CD14-positive monocyte (primary cell): ENCODE measurements around the gene SNCB. TPM values are rescaled to one million over a fixed set of nuclear protein-coding genes. Genes with fewer than 3 reads are reported as not detected.

Experiments
- DNase-seq, 3 donors: peaks; one replicate each; pipeline ENCODE4 v3.0.0-alpha.2; 2011 to 2022
- H2AFZ ChIP-seq: 2 replicates; pipeline ENCODE4 v1.6.0; 2012; ENCODE audit warnings: mild to moderate bottlenecking, low read depth, low read length, inconsistent platforms; ENCODE audit not compliant: insufficient read depth, poor library complexity, severe bottlenecking
- H3K27ac ChIP-seq, 2 donors: 1 replicate in 1 of 2; 2 replicates in 1 of 2; pipeline ENCODE4 v1.5.1; 2012 to 2013; ENCODE audit warnings: low read length in 2 of 2, control low read depth in 1 of 2, inconsistent platforms in 1 of 2, low read depth in 1 of 2, mild to moderate bottlenecking in 1 of 2
- H3K27me3 ChIP-seq, 2 donors: one replicate each; pipeline versions ENCODE4 v1.6.0 to v1.6.1; 2011 to 2013; ENCODE audit warnings: low read length in 2 of 2; ENCODE audit not compliant: control insufficient read depth in 2 of 2, insufficient read depth in 2 of 2
- H3K36me3 ChIP-seq, 2 donors: replicated peaks in 1 of 2; 1 replicate in 1 of 2; 2 replicates in 1 of 2; pipeline versions ENCODE4 v1.5.1 to v1.6.1; 2012 to 2013; ENCODE audit warnings: low read length in 2 of 2, control low read depth in 1 of 2, inconsistent platforms in 1 of 2, mild to moderate bottlenecking in 1 of 2; ENCODE audit not compliant: insufficient read depth in 2 of 2, control insufficient read depth in 1 of 2
- H3K4me1 ChIP-seq, 2 donors: 1 replicate in 1 of 2; 2 replicates in 1 of 2; pipeline versions ENCODE4 v1.5.1 to v1.6.1; 2012 to 2013; ENCODE audit warnings: low read length in 2 of 2, control low read depth in 1 of 2, inconsistent platforms in 1 of 2, mild to moderate bottlenecking in 1 of 2, moderate library complexity in 1 of 2; ENCODE audit not compliant: insufficient read depth in 2 of 2, control insufficient read depth in 1 of 2
- H3K4me2 ChIP-seq: replicated peaks from 2 replicates; pipeline ENCODE3; 2012; ENCODE audit warnings: low read length, moderate library complexity, mild to moderate bottlenecking; ENCODE audit not compliant: poor library complexity, severe bottlenecking; ENCODE audit errors: extremely low read depth
- H3K4me3 ChIP-seq, 3 experiments: fragments of 200-600 bp in 1 of 3; sonication (generic) in 1 of 3; replicated peaks in 1 of 3; 1 replicate in 2 of 3; 2 replicates in 1 of 3; pipeline ENCODE4 v1.5.1; 2011 to 2013; ENCODE audit warnings: low read length in 3 of 3, mild to moderate bottlenecking in 3 of 3, control low read depth in 2 of 3, low read depth in 2 of 3, inconsistent platforms in 1 of 3, moderate library complexity in 1 of 3
- H3K79me2 ChIP-seq: 2 replicates; pipeline ENCODE4 v1.6.0; 2012; ENCODE audit warnings: mild to moderate bottlenecking, control low read depth, inconsistent platforms, low read length, moderate library complexity; ENCODE audit not compliant: insufficient read depth
- H3K9ac ChIP-seq: 2 replicates; pipeline ENCODE4 v1.6.0; 2017; ENCODE audit warnings: low read length, mild to moderate bottlenecking; ENCODE audit not compliant: insufficient read depth, poor library complexity, severe bottlenecking
- H3K9me3 ChIP-seq, 2 donors: replicated peaks in 1 of 2; 1 replicate in 1 of 2; 2 replicates in 1 of 2; pipeline versions ENCODE4 v1.5.1 to v1.6.1; 2012 to 2013; ENCODE audit warnings: low read length in 2 of 2, control low read depth in 1 of 2; ENCODE audit not compliant: control insufficient read depth in 1 of 2, insufficient read depth in 1 of 2
- H4K20me1 ChIP-seq: 2 replicates; pipeline ENCODE4 v1.6.0; 2012; ENCODE audit warnings: mild to moderate bottlenecking, low read length, control low read depth, moderate library complexity; ENCODE audit not compliant: insufficient read depth
- H3K27ac Mint-ChIP-seq, 7 donors: one replicate each; pipeline ENCODE4 v1.8.0; 2020; ENCODE audit warnings: mild to moderate bottlenecking in 7 of 7, mixed read lengths in 7 of 7, moderate library complexity in 6 of 7, inconsistent platforms in 2 of 7
- H3K27me3 Mint-ChIP-seq, 3 donors: one replicate each; pipeline ENCODE4 v1.8.0; 2021 to 2022; ENCODE audit warnings: low read depth in 3 of 3, mild to moderate bottlenecking in 3 of 3, mixed read lengths in 3 of 3, moderate library complexity in 3 of 3, inconsistent platforms in 1 of 3
- H3K36me3 Mint-ChIP-seq, 2 donors: one replicate each; pipeline ENCODE4 v1.8.0; 2020; ENCODE audit warnings: mixed read lengths in 2 of 2, inconsistent platforms in 1 of 2, mild to moderate bottlenecking in 1 of 2
- H3K4me1 Mint-ChIP-seq: one replicate; pipeline ENCODE4 v1.8.0; 2020; ENCODE audit warnings: mild to moderate bottlenecking, mixed read lengths
- H3K4me3 Mint-ChIP-seq, 2 donors: one replicate each; pipeline ENCODE4 v1.8.0; 2020; ENCODE audit warnings: mild to moderate bottlenecking in 2 of 2, mixed read lengths in 2 of 2, moderate library complexity in 1 of 2
- H3K9me3 Mint-ChIP-seq, 7 donors: one replicate each; pipeline ENCODE4 v1.8.0; 2020 to 2022; ENCODE audit warnings: mixed read lengths in 7 of 7, mild to moderate bottlenecking in 6 of 7, moderate library complexity in 6 of 7, inconsistent platforms in 2 of 7
- CTCF ChIP-seq: fragments of 200-600 bp; IDR thresholded peaks from one replicate; pipeline ENCODE4 v1.8.0; 2022; ENCODE audit warnings: antibody characterized with exemption, mild to moderate bottlenecking
- WGBS: methylation state at CpG from one replicate; pipeline ENCODE4 v1.1.5; 2013; ENCODE audit warnings: missing lambda C conversion rate; ENCODE audit not compliant: insufficient coverage; 5-methylcytosine and 5-hydroxymethylcytosine counted together
- intact Hi-C, 2 donors: fragments of 100-400 bp; cut with micrococcal nuclease; formaldehyde crosslinking; loops; one replicate each; pipeline versions ENCODE4 v1.15.0 to v1.15.1; 2023
- polyA plus RNA-seq, 3 donors: library from polyadenylated mRNA; depleted of rRNA in 1 of 3; unstranded in 2 of 3; stranded (reverse) in 1 of 3; fragments of 300-500 nt in 2 of 3; fragments of >200 nt in 1 of 3; fragmentation: Illumina TruSeq in 2 of 3; gene quantifications; 1 replicate in 2 of 3; 2 replicates in 1 of 3; pipeline ENCODE4 v1.2.3, GENCODE V29; 2012 to 2021

The SNCB gene
- polyA plus RNA-seq, 3 donors: not detected

DNA sequence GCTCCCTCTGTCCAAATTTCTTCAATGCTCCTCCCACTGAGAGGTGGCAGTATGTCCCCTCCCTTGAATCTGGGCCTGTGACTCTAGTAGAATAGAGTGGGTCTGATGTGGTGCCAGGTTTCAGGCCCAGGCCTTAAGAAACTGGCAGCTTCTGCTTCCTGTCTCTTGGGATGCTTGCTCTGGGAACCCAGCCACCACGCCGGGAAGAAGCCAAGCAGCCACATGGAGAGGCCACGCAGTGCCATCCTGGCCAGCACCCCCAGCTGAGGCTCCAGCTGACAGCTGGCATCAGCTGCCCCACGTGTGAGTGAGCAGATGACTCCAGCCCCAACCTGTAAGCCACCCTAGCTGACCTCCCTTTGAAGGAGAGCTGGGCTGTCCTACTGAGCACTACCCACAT, 9.6 kb upstream of the SNCB start:
- Mint-ChIP-seq H3K4me1 (no peaks in the 10 kb centered on the region), H3K27me3 (peaks cover 6 to 20% (median 13%) of the 10 kb centered on the region in 3 donors), H3K27ac (peak overlapping the region in 1 of 7 donors; percentile 28), H3K36me3 (no peaks in the 10 kb centered on the region), H3K4me3 (no peak overlapping the region), H3K9me3 (peaks cover 0 to 6% (median 5%) of the 10 kb centered on the region in 7 donors)
- Histone ChIP-seq H3K36me3 (no peaks in the 10 kb centered on the region), H2AFZ (no peak overlapping the region), H3K4me1 (no peaks in the 10 kb centered on the region), H3K27me3 (peaks cover 0 to 2% of the 10 kb centered on the region in 2 donors), H3K9ac (no peak overlapping the region), H3K4me3 (no peak overlapping the region), H4K20me1 (no peaks in the 10 kb centered on the region), H3K4me2 (no peak overlapping the region), H3K9me3 (no peaks in the 10 kb centered on the region), H3K79me2 (no peaks in the 10 kb centered on the region), H3K27ac (no peak overlapping the region)
- 72% methylated on average over 4 of the region's 4 CpGs for WGBS
- intact Hi-C loops: no loop called here
- TF ChIP-seq CTCF: no peak
- DNase-seq: no peak

GRCh38 chr5:176639208-176639607, 8.9 kb upstream of the SNCB start:
- Histone ChIP-seq H3K4me1 (no peaks in the 10 kb centered on the region), H3K36me3 (no peaks in the 10 kb centered on the region), H3K9ac (no peak overlapping the region), H3K4me3 (no peak overlapping the region), H3K9me3 (no peaks in the 10 kb centered on the region), H3K27ac (no peak overlapping the region), H4K20me1 (no peaks in the 10 kb centered on the region), H3K79me2 (no peaks in the 10 kb centered on the region), H3K4me2 (no peak overlapping the region), H3K27me3 (peaks cover under 1 to 6% of the 10 kb centered on the region in 2 donors), H2AFZ (no peak overlapping the region)
- Mint-ChIP-seq H3K36me3 (no peaks in the 10 kb centered on the region), H3K4me1 (no peaks in the 10 kb centered on the region), H3K4me3 (no peak overlapping the region), H3K9me3 (peaks cover 0 to 10% (median 5%) of the 10 kb centered on the region in 7 donors), H3K27ac (no peak overlapping the region), H3K27me3 (peaks cover 13 to 24% (median 17%) of the 10 kb centered on the region in 3 donors)
- DNase-seq: no peak
- no peak for TF ChIP-seq CTCF
- intact Hi-C loops: no loop called here
- 50% methylated on average over 1 of the region's 4 CpGs for WGBS
